Right lobe of liver (tissue), 4 donors: Measurements from ENCODE around the gene ARHGAP4.

ENCODE experiments used
- CTCF ChIP-seq, 4 donors: fragments of 200-600 bp in 3 of 4; fragments of 450-650 bp in 1 of 4; IDR thresholded peaks; one replicate each; pipeline versions ENCODE4 v1.5.1 to v1.8.0; 2016 to 2022; ENCODE audit warnings: antibody characterized with exemption in 4 of 4, mild to moderate bottlenecking in 2 of 4
- POLR2A ChIP-seq: fragments of 450-650 bp; IDR thresholded peaks from one replicate; pipeline ENCODE4 v1.6.1; 2017; ENCODE audit warnings: antibody characterized with exemption, mild to moderate bottlenecking
- donor health status: DM: no; HTN: no; CAD: no.
- donor health status: DM: no; HTN: no; CAD: no.
- donor health status: DM: no; HTN: yes; CAD: no.

- no peak for TF ChIP-seq POLR2A
- TF ChIP-seq CTCF (IDR thresholded peaks at IDR 0.05) = no peak
Measured at GRCh38 chrX:153878969-153879653, 47.0 kb downstream of the ARHGAP4 start.
